ENCODE data around the gene TFAP2C. TPM values are rescaled to one million over a fixed set of nuclear protein-coding genes. Genes with fewer than 3 reads are reported as not detected.
"Not testable (repeated sequence)": the region's sequence is repeated elsewhere in the genome, so short reads cannot be mapped to it uniquely, and the experiment has no call there.

The TFAP2C gene
- total and polyA plus RNA-seq, 4 donors: 2.6 to 6.3 (median 4.5) TPM

GRCh38 chr20:56656632-56657031 lies 27.5 kb downstream of the TFAP2C start:
- H3K9me3 ChIP-seq (ENCODE audit: control insufficient read depth in 4 of 4, insufficient read depth in 3 of 4, low read length in 3 of 4): no peaks in the 10 kb centered on the region
- ATAC-seq (ENCODE audit: insufficient read depth, low FRiP score): no peak
- no peak overlapping the region for H3K27ac ChIP-seq (ENCODE audit: low read depth in 1 of 2, low read length in 1 of 2)
- H3K4me1 ChIP-seq (ENCODE audit: control insufficient read depth in 5 of 5, insufficient read depth in 5 of 5, low read length in 5 of 5): no peaks in the 10 kb centered on the region
- DNase-seq: no peak
- no peak overlapping the region for H3K4me3 ChIP-seq
- no peak overlapping the region for H3K9ac ChIP-seq (ENCODE audit: insufficient read depth in 1 of 2, low read length in 2 of 2)
- 52 to 55% methylated on average over 7 of the region's 7 CpGs for WGBS, 2 donors
- no peaks in the 10 kb centered on the region for H3K36me3 ChIP-seq (ENCODE audit: control insufficient read depth in 4 of 4, insufficient read depth in 4 of 4, low read length in 4 of 4)
- no peaks in the 10 kb centered on the region for H3K27me3 ChIP-seq (ENCODE audit: control insufficient read depth in 3 of 3, insufficient read depth in 3 of 3, low read length in 2 of 3)
- TF ChIP-seq CTCF (IDR thresholded peaks at IDR 0.05; ENCODE audit: control extremely low read depth, extremely low read depth): no peak

- DNase-seq: no peak
- Histone ChIP-seq H3K9ac (ENCODE audit: insufficient read depth in 1 of 2, low read length in 2 of 2) (no peak overlapping the region), H3K27ac (ENCODE audit: low read depth in 1 of 2, low read length in 1 of 2) (no peak overlapping the region), H3K36me3 (ENCODE audit: control insufficient read depth in 4 of 4, insufficient read depth in 4 of 4, low read length in 4 of 4) (no peaks in the 10 kb centered on the region), H3K9me3 (ENCODE audit: control insufficient read depth in 4 of 4, insufficient read depth in 3 of 4, low read length in 3 of 4) (no peaks in the 10 kb centered on the region), H3K4me3 (no peak overlapping the region), H3K4me1 (ENCODE audit: control insufficient read depth in 5 of 5, insufficient read depth in 5 of 5, low read length in 5 of 5) (no peaks in the 10 kb centered on the region), H3K27me3 (ENCODE audit: control insufficient read depth in 3 of 3, insufficient read depth in 3 of 3, low read length in 2 of 3) (no peaks in the 10 kb centered on the region)
- ATAC-seq (ENCODE audit: insufficient read depth, low FRiP score): no peak
- WGBS, 2 donors: 77 to 83% methylated on average over 9 of the region's 9 CpGs
- no peak for TF ChIP-seq CTCF (IDR thresholded peaks at IDR 0.05; ENCODE audit: control extremely low read depth, extremely low read depth)
Observed at GRCh38 chr20:56657879-56658278, 28.8 kb downstream of the TFAP2C start.

GRCh38 chr20:56658341-56658947 lies 29.3 kb downstream of the TFAP2C start:
- DNase-seq; ATAC-seq (ENCODE audit: insufficient read depth, low FRiP score): not testable (repeated sequence)

GRCh38 chr20:56663660-56664059 lies 34.6 kb downstream of the TFAP2C start:
- Histone ChIP-seq H3K9me3 (ENCODE audit: control insufficient read depth in 4 of 4, insufficient read depth in 3 of 4, low read length in 3 of 4) (no peaks in the 10 kb centered on the region), H3K4me1 (ENCODE audit: control insufficient read depth in 5 of 5, insufficient read depth in 5 of 5, low read length in 5 of 5) (no peaks in the 10 kb centered on the region), H3K36me3 (ENCODE audit: control insufficient read depth in 4 of 4, insufficient read depth in 4 of 4, low read length in 4 of 4) (no peaks in the 10 kb centered on the region), H3K27me3 (ENCODE audit: control insufficient read depth in 3 of 3, insufficient read depth in 3 of 3, low read length in 2 of 3) (no peaks in the 10 kb centered on the region), H3K9ac (ENCODE audit: insufficient read depth in 1 of 2, low read length in 2 of 2) (no peak overlapping the region), H3K4me3 (no peak overlapping the region), H3K27ac (ENCODE audit: low read depth in 1 of 2, low read length in 1 of 2) (no peak overlapping the region)
- TF ChIP-seq CTCF (IDR thresholded peaks at IDR 0.05; ENCODE audit: control extremely low read depth, extremely low read depth): no peak
- ATAC-seq (ENCODE audit: insufficient read depth, low FRiP score): no peak
- 95% methylated on average over 9 of the region's 9 CpGs for WGBS, 2 donors
- DNase-seq: no peak

More at GRCh38 chr20:56658341-56658947, 29.3 kb downstream of the TFAP2C start:
- WGBS, 2 donors: 89 to 92% methylated on average over 8 of the region's 8 CpGs
- H3K4me1 ChIP-seq (ENCODE audit: control insufficient read depth in 5 of 5, insufficient read depth in 5 of 5, low read length in 5 of 5); H3K4me3 ChIP-seq; H3K36me3 ChIP-seq (ENCODE audit: control insufficient read depth in 4 of 4, insufficient read depth in 4 of 4, low read length in 4 of 4); H3K27ac ChIP-seq (ENCODE audit: low read depth in 1 of 2, low read length in 1 of 2); H3K9me3 ChIP-seq (ENCODE audit: control insufficient read depth in 4 of 4, insufficient read depth in 3 of 4, low read length in 3 of 4); H3K9ac ChIP-seq (ENCODE audit: insufficient read depth in 1 of 2, low read length in 2 of 2); H3K27me3 ChIP-seq (ENCODE audit: control insufficient read depth in 3 of 3, insufficient read depth in 3 of 3, low read length in 2 of 3): not testable (repeated sequence)
